Measurements from ENCODE around the gene MDFIC. TPM values are rescaled to one million over a fixed set of nuclear protein-coding genes. Genes with fewer than 3 reads are reported as not detected.

Gene MDFIC
- total and polyA plus RNA-seq, 2 donors (not counting 1 experiment from before 2014, with no cell fraction given), result 19.6 to 66.1 TPM

- no peaks in the 10 kb centered on the region for H3K27me3 ChIP-seq (replicated peaks in 1 of 4; ENCODE audit: control extremely low read depth in 1 of 4, control insufficient read depth in 3 of 4, insufficient read depth in 4 of 4, low read length in 3 of 4)
- H3K4me3 ChIP-seq (ENCODE audit: control extremely low read depth in 1 of 5, extremely low read depth in 1 of 5, insufficient read depth in 1 of 5, low read depth in 2 of 5, low read length in 4 of 5), result no peak overlapping the region
- no peak overlapping the region for H3K9ac ChIP-seq (ENCODE audit: low read length)
- H3K27ac Mint-ChIP-seq, result no peak overlapping the region
- H4K20me1 ChIP-seq (ENCODE audit: control insufficient read depth, insufficient read depth, low read length, poor library complexity, severe bottlenecking), result no peaks in the 10 kb centered on the region
- H3K36me3 ChIP-seq (replicated peaks in 1 of 2; ENCODE audit: control extremely low read depth in 1 of 2, control insufficient read depth in 1 of 2, extremely low read depth in 1 of 2, insufficient read depth in 2 of 2, low read length in 1 of 2), result no peaks in the 10 kb centered on the region
- peaks cover 0 to under 1% (median 0%) of the 10 kb centered on the region in 3 donors for H3K9me3 ChIP-seq (ENCODE audit: control extremely low read depth in 1 of 3, control insufficient read depth in 2 of 3, insufficient read depth in 1 of 3, low read length in 2 of 3)
- no peak overlapping the region for H3K27ac ChIP-seq (ENCODE audit: low read length in 2 of 2)
- ChIA-PET CTCF (no interaction called here), POLR2A (no interaction called here)
- no peaks in the 10 kb centered on the region for H3K27me3 Mint-ChIP-seq
- no peaks in the 10 kb centered on the region for H3K4me1 Mint-ChIP-seq
- no peak overlapping the region for H3K4me2 ChIP-seq (replicated peaks; ENCODE audit: low read depth, low read length, poor library complexity, severe bottlenecking)
- H3K4me3 Mint-ChIP-seq, result no peak overlapping the region
- no peaks in the 10 kb centered on the region for H3K79me2 ChIP-seq (ENCODE audit: control insufficient read depth, insufficient read depth, low read length)
- intact Hi-C loops (cut with micrococcal nuclease), result no loop called here
- no peaks in the 10 kb centered on the region for H3K4me1 ChIP-seq (ENCODE audit: control insufficient read depth in 2 of 2, insufficient read depth in 2 of 2, low read length in 2 of 2)
- no CpG with 5 or more reads among the region's 2 CpGs for WGBS (ENCODE audit: insufficient coverage)
- ATAC-seq (ENCODE audit: low read depth), result no peak
- H3K9me3 Mint-ChIP-seq (ENCODE audit: insufficient read depth), result no peaks in the 10 kb centered on the region
- TF ChIP-seq EZH2 (IDR thresholded peaks at IDR 0.05; ENCODE audit: borderline replicate concordance, insufficient read depth, low read depth, low read length, poor library complexity, severe bottlenecking) (no peak), CTCF (IDR thresholded peaks at IDR 0.05) (no peak)
- DNase-seq, result no peak
- H2AFZ ChIP-seq (ENCODE audit: insufficient read depth, low read depth, low read length, poor library complexity, severe bottlenecking), result no peak overlapping the region
Measured at GRCh38 chr7:114903131-114903530, 18.8 kb upstream of the MDFIC start.

GRCh38 chr7:114910787-114911186 is 11.1 kb upstream of the MDFIC start:
- Histone ChIP-seq H3K9ac (ENCODE audit: low read length) (no peak overlapping the region), H4K20me1 (ENCODE audit: control insufficient read depth, insufficient read depth, low read length, poor library complexity, severe bottlenecking) (no peaks in the 10 kb centered on the region), H3K79me2 (ENCODE audit: control insufficient read depth, insufficient read depth, low read length) (no peaks in the 10 kb centered on the region), H3K27me3 (replicated peaks in 1 of 4; ENCODE audit: control extremely low read depth in 1 of 4, control insufficient read depth in 3 of 4, insufficient read depth in 4 of 4, low read length in 3 of 4) (no peaks in the 10 kb centered on the region), H3K4me3 (ENCODE audit: control extremely low read depth in 1 of 5, extremely low read depth in 1 of 5, insufficient read depth in 1 of 5, low read depth in 2 of 5, low read length in 4 of 5) (no peak overlapping the region), H3K4me1 (ENCODE audit: control insufficient read depth in 2 of 2, insufficient read depth in 2 of 2, low read length in 2 of 2) (peaks cover 0 to under 1% of the 10 kb centered on the region in 2 donors), H3K4me2 (replicated peaks; ENCODE audit: low read depth, low read length, poor library complexity, severe bottlenecking) (no peak overlapping the region), H3K9me3 (ENCODE audit: control extremely low read depth in 1 of 3, control insufficient read depth in 2 of 3, insufficient read depth in 1 of 3, low read length in 2 of 3) (peaks cover 0 to 2% (median 0%) of the 10 kb centered on the region in 3 donors), H2AFZ (ENCODE audit: insufficient read depth, low read depth, low read length, poor library complexity, severe bottlenecking) (no peak overlapping the region), H3K36me3 (replicated peaks in 1 of 2; ENCODE audit: control extremely low read depth in 1 of 2, control insufficient read depth in 1 of 2, extremely low read depth in 1 of 2, insufficient read depth in 2 of 2, low read length in 1 of 2) (no peaks in the 10 kb centered on the region), H3K27ac (ENCODE audit: low read length in 2 of 2) (no peak overlapping the region)
- no peaks in the 10 kb centered on the region for H3K27me3 Mint-ChIP-seq
- peaks cover 3% of the 10 kb centered on the region for H3K4me1 Mint-ChIP-seq
- TF ChIP-seq EZH2 (IDR thresholded peaks at IDR 0.05; ENCODE audit: borderline replicate concordance, insufficient read depth, low read depth, low read length, poor library complexity, severe bottlenecking), result no peak
- no peak for TF ChIP-seq CTCF (IDR thresholded peaks at IDR 0.05)
- H3K4me3 Mint-ChIP-seq, result no peak overlapping the region
- no peak for ATAC-seq (ENCODE audit: low read depth)
- intact Hi-C loops (cut with micrococcal nuclease), result no loop called here
- DNase-seq, result no peak
- CTCF ChIA-PET, result no interaction called here
- H3K27ac Mint-ChIP-seq, result no peak overlapping the region
- POLR2A ChIA-PET, result no interaction called here
- H3K9me3 Mint-ChIP-seq (ENCODE audit: insufficient read depth), result no peaks in the 10 kb centered on the region
- WGBS (ENCODE audit: insufficient coverage), result 100% methylated on average over 1 of the region's 2 CpGs

Measured in B cell (primary cell).